Heart left ventricle (tissue), 13 donors: ENCODE results near the gene C2CD4C.

Experiments
- POLR2A ChIP-seq, 2 donors: fragments of 450-650 bp; IDR thresholded peaks; one replicate each; pipeline ENCODE4 v1.6.1; 2017; ENCODE audit warnings: antibody characterized with exemption in 2 of 2, mild to moderate bottlenecking in 2 of 2, moderate library complexity in 2 of 2
- TF ChIP-seq, protein P1 (sequence below), 12 donors: fragments of 200-600 bp; sonication (generic) in 4 of 12; IDR thresholded peaks; one replicate each; pipeline versions ENCODE4 v1.5.0 to v1.8.0; 2018 to 2022; ENCODE audit warnings: antibody characterized with exemption in 12 of 12, mild to moderate bottlenecking in 5 of 12
- donor health status: ischemic (EF 13 %, LVEDD 7.1; RV severe dilation, severe dysfunction).
- donor health status: DM: no; HTN: yes; CAD: no.
- donor health status: DM: no; HTN: no; CAD: no.
- donor health status: ischemic (EF 25% LVEDD 6.9; RV normal size, moderate dysfunction).
- donor health status: ischemic (EF 25% LVEDD 5.7; RV mildly dilated, moderate dysfunction).
- donor health status: ischemic (EF 35%, LVEDD 5.7; RV mildly dilated, moderate dysfunction).
- donor health status: nonischemic (EF 11% LVEDD 7.7; RV severe dilation, severe dysfunction).
- donor health status: DM: yes; HTN: yes; CAD: no.
- donor health status: PGD.
- donor health status: ischemic (EF 29% LVEDD 5.4; RV normal size, mild dysfunction).
- donor health status: nonischemic (EF 23%, LVEDD 6.1; RV moderate dilation, normal function).

DNA sequence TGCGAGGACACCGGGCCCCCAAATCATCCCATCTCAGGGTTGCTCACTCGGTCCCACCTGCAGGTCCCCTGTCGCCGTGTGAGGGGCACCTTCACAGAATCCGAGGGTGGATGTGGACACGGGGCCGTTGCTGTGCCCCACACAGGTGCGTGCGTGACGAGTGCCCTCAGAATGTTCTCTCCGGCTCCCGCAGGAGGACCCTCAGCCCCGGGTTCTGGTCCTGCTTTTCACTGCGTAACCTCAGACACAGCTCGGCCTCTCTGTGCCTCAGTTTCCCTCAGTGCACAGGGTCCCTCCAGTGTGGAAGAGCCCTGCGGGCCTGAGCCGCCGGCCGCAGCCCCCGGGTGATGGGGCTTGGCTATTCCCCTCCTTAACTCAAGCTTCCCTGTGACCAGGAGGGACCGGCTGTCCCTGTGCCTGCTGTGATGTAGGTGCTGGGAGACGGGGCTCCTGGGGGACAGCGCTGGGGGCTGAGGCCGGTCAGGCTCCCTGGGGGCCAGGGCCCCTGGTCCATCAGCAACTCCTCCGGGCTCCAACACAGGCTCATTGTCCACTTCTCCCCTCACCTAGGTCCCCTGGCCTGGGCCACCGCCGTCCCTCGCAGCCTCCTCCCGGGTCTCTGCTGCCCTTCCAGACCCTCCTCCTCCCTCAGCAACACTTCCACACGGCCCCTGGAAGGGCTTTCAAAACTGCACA is 47.1 kb upstream of the C2CD4C start:
- TF ChIP-seq, protein P1, sequence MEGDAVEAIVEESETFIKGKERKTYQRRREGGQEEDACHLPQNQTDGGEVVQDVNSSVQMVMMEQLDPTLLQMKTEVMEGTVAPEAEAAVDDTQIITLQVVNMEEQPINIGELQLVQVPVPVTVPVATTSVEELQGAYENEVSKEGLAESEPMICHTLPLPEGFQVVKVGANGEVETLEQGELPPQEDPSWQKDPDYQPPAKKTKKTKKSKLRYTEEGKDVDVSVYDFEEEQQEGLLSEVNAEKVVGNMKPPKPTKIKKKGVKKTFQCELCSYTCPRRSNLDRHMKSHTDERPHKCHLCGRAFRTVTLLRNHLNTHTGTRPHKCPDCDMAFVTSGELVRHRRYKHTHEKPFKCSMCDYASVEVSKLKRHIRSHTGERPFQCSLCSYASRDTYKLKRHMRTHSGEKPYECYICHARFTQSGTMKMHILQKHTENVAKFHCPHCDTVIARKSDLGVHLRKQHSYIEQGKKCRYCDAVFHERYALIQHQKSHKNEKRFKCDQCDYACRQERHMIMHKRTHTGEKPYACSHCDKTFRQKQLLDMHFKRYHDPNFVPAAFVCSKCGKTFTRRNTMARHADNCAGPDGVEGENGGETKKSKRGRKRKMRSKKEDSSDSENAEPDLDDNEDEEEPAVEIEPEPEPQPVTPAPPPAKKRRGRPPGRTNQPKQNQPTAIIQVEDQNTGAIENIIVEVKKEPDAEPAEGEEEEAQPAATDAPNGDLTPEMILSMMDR (IDR thresholded peaks at IDR 0.05) = no peak
- no peak for TF ChIP-seq POLR2A (IDR thresholded peaks at IDR 0.05)
